Right lobe of liver (tissue), 6 donors: ENCODE measurements around the gene LRIG3. TPM values are rescaled to one million over a fixed set of nuclear protein-coding genes. Genes with fewer than 3 reads are reported as not detected.

Source experiments
- ATAC-seq, 4 donors: fragments of 200-7000 bp; cut with Tn5 transposase; one replicate each; pipeline ENCODE4 v1.9.1; 2020; ENCODE audit warnings: mild to moderate bottlenecking in 4 of 4, moderate library complexity in 4 of 4
- DNase-seq, 3 donors: peaks; one replicate each; pipeline ENCODE4 v3.0.0-alpha.2; 2020
- H3K27ac ChIP-seq, 3 donors: fragments of 200-600 bp; one replicate each; pipeline ENCODE4 v1.8.0; 2022
- H3K27me3 ChIP-seq, 2 donors: fragments of 200-600 bp; one replicate each; pipeline ENCODE4 v1.8.0; 2022
- H3K36me3 ChIP-seq, 4 donors: fragments of 200-600 bp; sonication (generic) in 1 of 4; one replicate each; pipeline versions ENCODE4 v1.5.1 to v1.8.0; 2017 to 2022; ENCODE audit warnings: control low read depth in 1 of 4
- H3K4me1 ChIP-seq, 4 donors: fragments of 200-600 bp; sonication (generic) in 1 of 4; one replicate each; pipeline versions ENCODE4 v1.5.1 to v1.8.0; 2017 to 2022; ENCODE audit warnings: control low read depth in 1 of 4
- H3K4me3 ChIP-seq, 3 donors: fragments of 200-600 bp; one replicate each; pipeline ENCODE4 v1.8.0; 2022
- H3K9me3 ChIP-seq, 4 donors: fragments of 200-600 bp; sonication (generic) in 1 of 4; one replicate each; pipeline versions ENCODE4 v1.5.1 to v1.8.0; 2017 to 2022; ENCODE audit warnings: control low read depth in 1 of 4
- POLR2A ChIP-seq: fragments of 450-650 bp; IDR thresholded peaks from one replicate; pipeline ENCODE4 v1.6.1; 2017; ENCODE audit warnings: antibody characterized with exemption, mild to moderate bottlenecking
- WGBS: methylation state at CpG from one replicate; pipeline ENCODE4 v1.1.6; 2018; ENCODE audit warnings: low coverage, low lambda C conversion rate; ENCODE audit not compliant: insufficient coverage; ENCODE audit errors: missing lambda C conversion rate; 5-methylcytosine and 5-hydroxymethylcytosine counted together
- intact Hi-C, 2 donors: fragments of 100-400 bp; cut with DNase I; formaldehyde crosslinking; loops; one replicate each; pipeline versions ENCODE4 v1.11.2 to v1.14.1; 2022
- total RNA-seq, 6 experiments: library from RNA; depleted of rRNA in 2 of 6; stranded (reverse); fragments of >200 nt in 2 of 6; fragmentation: NEBNext Ultra II Directional in 3 of 6; extraction: Animal tissue kit (Norgen Biotek cat#: 25700) in 3 of 6; gene quantifications; one replicate each; pipeline versions ENCODE4 v1.1.0 to v1.2.4, GENCODE V29; 2016 to 2023
- TF ChIP-seq, protein P1 (sequence below), 4 donors: fragments of 200-600 bp in 3 of 4; fragments of 450-650 bp in 1 of 4; IDR thresholded peaks; one replicate each; pipeline versions ENCODE4 v1.5.1 to v1.8.0; 2016 to 2022; ENCODE audit warnings: antibody characterized with exemption in 4 of 4, mild to moderate bottlenecking in 2 of 4
- donor health status: DM: no; HTN: yes; CAD: no.
- donor health status: DM: no; HTN: no; CAD: no.
- donor health status: DM: no; HTN: no; CAD: no.
- donor health status: DM: no; HTN: yes; CAD: no.
- donor health status: DM: no; HTN: yes; CAD: no.

Gene LRIG3
- total RNA-seq, 6 experiments from 2014 or later = 4.2 to 13.3 (median 8.9) TPM

DNA sequence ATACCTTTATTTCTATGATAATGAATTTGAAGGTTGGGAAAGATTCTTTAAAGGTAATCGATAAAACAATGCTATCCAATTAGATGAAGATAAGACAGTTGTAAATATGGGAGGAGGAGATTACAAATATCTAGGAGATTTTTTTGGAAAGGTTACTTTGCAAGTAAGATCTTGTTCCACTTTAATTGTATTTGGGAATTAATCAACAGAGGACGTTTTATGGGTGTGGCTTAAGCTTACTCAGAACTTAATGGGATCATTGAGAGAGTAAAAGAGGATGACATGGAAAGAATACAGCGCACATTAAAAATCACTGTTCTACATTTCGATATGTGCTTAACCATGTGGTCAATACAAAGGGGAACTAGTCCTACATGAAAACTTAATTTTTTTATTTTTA lies 3.5 kb upstream of the LRIG3 start:
- H3K9me3 ChIP-seq = no peaks in the 10 kb centered on the region
- intact Hi-C loops = no loop called here
- H3K27ac ChIP-seq = no peak overlapping the region
- H3K4me3 ChIP-seq = no peak overlapping the region
- TF ChIP-seq, protein P1, sequence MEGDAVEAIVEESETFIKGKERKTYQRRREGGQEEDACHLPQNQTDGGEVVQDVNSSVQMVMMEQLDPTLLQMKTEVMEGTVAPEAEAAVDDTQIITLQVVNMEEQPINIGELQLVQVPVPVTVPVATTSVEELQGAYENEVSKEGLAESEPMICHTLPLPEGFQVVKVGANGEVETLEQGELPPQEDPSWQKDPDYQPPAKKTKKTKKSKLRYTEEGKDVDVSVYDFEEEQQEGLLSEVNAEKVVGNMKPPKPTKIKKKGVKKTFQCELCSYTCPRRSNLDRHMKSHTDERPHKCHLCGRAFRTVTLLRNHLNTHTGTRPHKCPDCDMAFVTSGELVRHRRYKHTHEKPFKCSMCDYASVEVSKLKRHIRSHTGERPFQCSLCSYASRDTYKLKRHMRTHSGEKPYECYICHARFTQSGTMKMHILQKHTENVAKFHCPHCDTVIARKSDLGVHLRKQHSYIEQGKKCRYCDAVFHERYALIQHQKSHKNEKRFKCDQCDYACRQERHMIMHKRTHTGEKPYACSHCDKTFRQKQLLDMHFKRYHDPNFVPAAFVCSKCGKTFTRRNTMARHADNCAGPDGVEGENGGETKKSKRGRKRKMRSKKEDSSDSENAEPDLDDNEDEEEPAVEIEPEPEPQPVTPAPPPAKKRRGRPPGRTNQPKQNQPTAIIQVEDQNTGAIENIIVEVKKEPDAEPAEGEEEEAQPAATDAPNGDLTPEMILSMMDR (IDR thresholded peaks at IDR 0.05) = no peak
- no peak for TF ChIP-seq POLR2A
- DNase-seq = no peak
- H3K4me1 ChIP-seq = peaks cover 0 to 24% (median 2%) of the 10 kb centered on the region in 4 donors
- H3K36me3 ChIP-seq = no peaks in the 10 kb centered on the region
- 80% methylated on average over 4 of the region's 4 CpGs for WGBS
- ATAC-seq = no peak
- no peaks in the 10 kb centered on the region for H3K27me3 ChIP-seq

DNA sequence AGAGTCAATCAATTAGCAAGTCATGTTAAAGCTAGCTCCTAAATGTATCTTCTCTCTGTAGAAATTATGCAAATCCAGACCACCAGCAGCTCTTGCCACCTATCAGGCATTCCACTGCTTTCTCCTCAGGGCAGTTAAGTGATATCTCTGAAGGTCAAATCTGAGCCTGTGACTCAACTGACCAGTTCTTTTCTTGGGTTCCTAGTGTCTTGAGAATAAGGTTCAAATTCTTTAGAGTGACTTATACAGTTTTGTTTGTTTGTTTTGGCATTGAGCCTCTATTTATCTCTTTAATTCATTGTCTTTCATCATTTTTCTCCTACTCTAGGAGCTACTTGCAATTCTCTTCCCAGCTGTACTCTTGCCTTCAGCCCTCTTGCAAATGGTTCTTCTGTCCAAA lies 2.5 kb upstream of the LRIG3 start:
- no peak overlapping the region for H3K27ac ChIP-seq
- no peaks in the 10 kb centered on the region for H3K27me3 ChIP-seq
- intact Hi-C loops = no loop called here
- DNase-seq = no peak
- H3K4me3 ChIP-seq = no peak overlapping the region
- H3K9me3 ChIP-seq = no peaks in the 10 kb centered on the region
- no peaks in the 10 kb centered on the region for H3K36me3 ChIP-seq
- no peak for ATAC-seq
- peaks cover 0 to 24% (median 2%) of the 10 kb centered on the region in 4 donors for H3K4me1 ChIP-seq
- TF ChIP-seq, protein P1 (IDR thresholded peaks at IDR 0.05) = no peak
- no peak for TF ChIP-seq POLR2A

DNA sequence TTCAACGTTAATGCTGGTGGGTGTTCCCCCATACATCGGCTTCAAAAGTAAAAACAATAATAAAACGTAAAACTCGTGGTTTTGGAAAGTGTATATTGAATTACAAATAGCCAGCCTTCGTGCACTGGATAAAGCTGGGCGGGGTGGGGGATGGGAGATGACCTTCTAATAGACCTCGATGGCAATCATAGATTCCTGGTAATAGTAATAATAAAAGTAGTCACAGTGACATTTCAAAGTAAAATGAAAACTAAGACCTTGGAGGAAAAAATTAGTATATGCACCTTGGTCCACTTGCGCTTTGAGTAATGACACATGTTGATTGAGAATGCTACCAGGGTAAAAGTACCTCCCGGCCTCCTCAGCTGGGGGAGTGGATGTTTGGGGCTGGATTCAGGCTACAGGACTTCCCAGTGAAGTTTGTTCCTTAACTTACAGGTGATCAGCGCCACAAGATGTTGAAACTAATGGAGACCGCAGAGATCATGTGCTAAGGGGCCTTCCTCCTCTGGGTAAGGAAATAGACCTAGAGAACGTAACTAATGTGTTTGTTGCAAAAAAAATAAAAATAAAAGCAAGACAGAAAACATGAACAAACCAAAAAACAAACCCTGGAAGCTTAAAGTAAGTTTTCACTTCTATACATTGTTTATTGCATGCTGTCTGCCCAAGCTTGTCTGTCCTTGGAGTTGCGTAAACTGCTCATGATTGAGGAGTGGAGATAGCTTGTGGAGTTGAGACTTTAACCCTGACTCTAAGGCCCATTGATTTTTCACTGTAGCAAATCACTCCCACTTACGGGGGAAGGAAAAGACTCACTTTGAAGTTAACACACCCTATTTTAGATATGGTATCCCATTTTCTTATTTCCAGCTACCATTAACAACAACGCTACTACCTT lies 907 bp upstream of the LRIG3 start:
- intact Hi-C loops = no loop called here

DNA sequence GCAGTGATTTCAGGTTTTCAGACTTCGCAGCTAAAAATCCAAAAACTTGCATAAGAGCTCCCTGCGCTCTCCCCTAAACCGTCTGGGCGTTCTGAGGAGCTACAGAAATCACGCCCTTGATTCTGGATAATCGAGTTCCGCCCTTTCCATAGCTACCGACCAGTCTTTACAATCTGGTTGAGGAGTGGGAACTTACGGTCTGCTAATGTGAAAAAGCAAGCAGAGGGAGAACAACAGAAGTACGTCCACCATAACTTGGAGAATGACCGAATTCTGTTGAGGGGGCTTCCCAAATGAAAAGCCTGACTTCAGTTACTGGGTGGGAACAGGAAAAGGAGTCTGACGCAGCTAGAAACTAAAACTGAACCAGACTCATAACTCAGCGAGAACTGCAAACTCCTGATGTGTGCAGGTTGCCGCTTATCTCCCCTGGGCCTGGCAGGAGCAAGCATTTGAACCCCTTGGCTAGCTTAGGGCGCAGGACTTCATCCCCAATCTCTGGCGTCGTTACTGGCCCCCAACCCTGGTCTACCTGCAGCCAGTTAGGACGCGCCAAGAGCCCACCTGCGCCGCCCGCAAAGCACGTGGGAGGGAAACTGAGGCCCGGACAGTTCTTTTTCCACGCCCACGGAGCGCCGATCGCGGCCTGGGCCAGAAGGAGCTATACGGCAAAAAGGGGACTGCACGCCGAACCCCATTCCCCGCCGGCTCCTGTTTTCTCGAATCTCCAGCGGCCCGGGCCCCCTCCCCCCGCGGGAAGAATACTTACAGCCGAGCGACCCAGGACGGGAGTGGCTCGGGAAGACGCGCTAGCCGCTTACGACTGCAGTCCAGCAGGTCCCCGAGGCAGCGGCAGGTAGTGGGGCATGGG lies 838 bp downstream of the LRIG3 start:
- Histone ChIP-seq H3K36me3 (no peaks in the 10 kb centered on the region), H3K27me3 (no peaks in the 10 kb centered on the region), H3K4me1 (peaks cover 0 to 37% (median 6%) of the 10 kb centered on the region in 4 donors), H3K9me3 (no peaks in the 10 kb centered on the region), H3K4me3 (peak overlapping the region; percentile 67 to 81 (median 72)), H3K27ac (peak overlapping the region; percentile 88 to 97 (median 96))
- 1% methylated on average over 32 of the region's 50 CpGs for WGBS
- TF ChIP-seq, protein P1 (IDR thresholded peaks at IDR 0.05) = no peak
- no peak for TF ChIP-seq POLR2A
- ATAC-seq = peak; percentile 44 to 56 (median 49)
- DNase-seq = peak in 1 of 3 donors; percentile 19
- intact Hi-C loops = no loop called here

More for the DNA sequence above, 907 bp upstream of the LRIG3 start:
- Histone ChIP-seq H3K36me3 (no peaks in the 10 kb centered on the region), H3K9me3 (no peaks in the 10 kb centered on the region), H3K4me1 (peaks cover 0 to 31% (median 2%) of the 10 kb centered on the region in 4 donors), H3K4me3 (peak overlapping the region; percentile 67 to 81 (median 72)), H3K27ac (peak overlapping the region; percentile 88 to 97 (median 96)), H3K27me3 (no peaks in the 10 kb centered on the region)
- DNase-seq (no peak), ATAC-seq (peak in 2 of 4 donors; percentile 7 to 18)
- 32% methylated on average over 15 of the region's 15 CpGs for WGBS
- TF ChIP-seq POLR2A = no peak
- TF ChIP-seq, protein P1 (IDR thresholded peaks at IDR 0.05) = no peak
